Measurements from ENCODE around the gene DYTN.

Gene DYTN

DNA sequence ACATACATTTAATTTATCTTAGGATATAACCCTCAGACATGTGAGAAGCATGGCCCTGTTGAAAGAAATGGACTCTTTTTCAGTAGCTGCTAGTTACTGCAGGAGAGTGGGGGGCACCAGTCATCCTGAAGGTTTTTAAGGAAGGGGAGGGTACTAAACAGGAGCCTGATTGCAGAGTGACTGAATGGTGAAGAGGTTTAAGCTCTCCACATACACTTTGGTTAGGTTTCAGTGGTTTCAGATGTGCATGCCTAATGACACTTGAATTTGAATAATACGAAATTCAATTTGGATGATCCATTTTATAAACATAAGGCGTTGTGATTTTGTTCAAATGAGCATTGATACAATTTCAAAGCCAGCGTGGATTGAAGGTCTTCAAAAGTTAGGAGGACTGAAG lies 86.9 kb downstream of the DYTN start:
- no peak for TF ChIP-seq CTCF (IDR thresholded peaks at IDR 0.05)
- H3K36me3 ChIP-seq = no peaks in the 10 kb centered on the region
- H3K4me3 ChIP-seq = no peak overlapping the region
- no peaks in the 10 kb centered on the region for H3K4me1 ChIP-seq
- intact Hi-C loops (cut with DNase I; ENCODE audit: low total_unique reads) = no loop called here
- no peaks in the 10 kb centered on the region for H3K27me3 ChIP-seq
- H3K9me3 ChIP-seq = no peaks in the 10 kb centered on the region
- DNase-seq = no peak
- H3K27ac ChIP-seq = no peak overlapping the region

GRCh38 chr2:206627632-206628031 lies 90.6 kb downstream of the DYTN start:
- H3K27ac ChIP-seq = no peak overlapping the region
- H3K9me3 ChIP-seq = no peaks in the 10 kb centered on the region
- intact Hi-C loops (cut with DNase I; ENCODE audit: low total_unique reads) = no loop called here
- H3K36me3 ChIP-seq = no peaks in the 10 kb centered on the region
- H3K4me1 ChIP-seq = no peaks in the 10 kb centered on the region
- no peak overlapping the region for H3K4me3 ChIP-seq
- no peaks in the 10 kb centered on the region for H3K27me3 ChIP-seq
- no peak for DNase-seq
- TF ChIP-seq CTCF (IDR thresholded peaks at IDR 0.05) = no peak

- no peak overlapping the region for H3K4me3 ChIP-seq
- H3K27me3 ChIP-seq = no peaks in the 10 kb centered on the region
- H3K27ac ChIP-seq = no peak overlapping the region
- no peaks in the 10 kb centered on the region for H3K36me3 ChIP-seq
- intact Hi-C loops (cut with DNase I; ENCODE audit: low total_unique reads) = no loop called here
- H3K9me3 ChIP-seq = no peaks in the 10 kb centered on the region
- H3K4me1 ChIP-seq = no peaks in the 10 kb centered on the region
- TF ChIP-seq CTCF (IDR thresholded peaks at IDR 0.05) = no peak
- DNase-seq = no peak
Measured at GRCh38 chr2:206626108-206626507, 92.1 kb downstream of the DYTN start.

- TF ChIP-seq CTCF (IDR thresholded peaks at IDR 0.05) = no peak
- no peaks in the 10 kb centered on the region for H3K4me1 ChIP-seq
- intact Hi-C loops (cut with DNase I; ENCODE audit: low total_unique reads) = no loop called here
Measured at GRCh38 chr2:206619011-206619410, 99.2 kb downstream of the DYTN start.

DNA sequence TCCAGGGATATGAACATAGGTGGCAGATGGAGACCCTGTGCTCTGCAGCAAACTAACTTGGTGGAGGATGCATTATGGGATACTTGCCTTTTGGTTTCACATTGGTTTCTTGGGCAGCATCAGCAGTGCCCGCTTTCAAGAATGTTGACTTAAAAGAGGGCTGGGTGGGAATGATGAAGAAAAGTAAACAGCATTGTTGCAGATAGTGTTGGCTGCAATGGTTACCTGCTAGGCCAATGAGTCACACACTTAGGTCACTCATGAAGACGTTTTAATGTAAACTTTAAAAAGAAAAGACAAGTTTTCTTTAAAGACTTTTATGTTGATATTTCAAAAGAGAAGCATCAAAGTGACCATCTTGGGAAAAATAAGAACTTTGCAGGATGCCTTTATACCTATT lies 102.0 kb downstream of the DYTN start:
- TF ChIP-seq CTCF (IDR thresholded peaks at IDR 0.05) = no peak

More at GRCh38 chr2:206619011-206619410, 99.2 kb downstream of the DYTN start:
- Histone ChIP-seq H3K27me3 (no peaks in the 10 kb centered on the region), H3K27ac (no peak overlapping the region), H3K9me3 (no peaks in the 10 kb centered on the region), H3K36me3 (no peaks in the 10 kb centered on the region), H3K4me3 (no peak overlapping the region)
- DNase-seq = no peak

DNA sequence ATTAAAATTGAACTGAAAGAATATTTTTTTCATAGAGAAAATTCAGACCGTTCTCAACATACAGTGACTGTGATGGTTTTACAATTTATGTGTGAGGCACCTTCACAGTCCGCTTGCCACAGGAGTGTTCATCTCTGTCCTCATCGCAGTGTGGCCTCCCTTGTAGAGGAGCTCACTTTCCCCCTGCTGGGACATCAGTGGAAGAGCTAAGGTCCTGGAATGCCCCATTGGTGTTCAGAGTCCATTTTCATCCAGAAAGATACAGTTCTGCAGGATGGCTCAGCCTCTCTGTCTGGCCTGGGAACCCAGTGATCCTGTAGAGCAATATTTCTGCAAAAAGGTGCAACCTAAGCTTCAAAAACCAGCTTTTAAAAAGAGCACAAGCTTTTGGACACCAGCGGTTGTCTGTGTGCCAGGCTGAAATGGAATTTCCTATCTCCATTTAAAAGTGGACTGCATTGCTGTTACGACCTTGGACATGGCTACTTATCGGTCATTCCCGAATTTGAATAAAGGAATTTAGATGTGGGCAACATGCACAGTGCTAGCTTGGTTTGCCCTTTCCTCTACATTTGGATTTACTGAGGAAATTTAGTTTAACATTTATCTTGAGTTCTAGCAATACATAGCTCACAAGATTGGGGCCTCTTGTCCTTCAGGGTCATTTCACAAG lies 102.6 kb downstream of the DYTN start:
- no peak for DNase-seq
- Histone ChIP-seq H3K9me3 (no peaks in the 10 kb centered on the region), H3K36me3 (no peaks in the 10 kb centered on the region), H3K4me1 (no peaks in the 10 kb centered on the region), H3K27ac (no peak overlapping the region), H3K4me3 (no peak overlapping the region), H3K27me3 (no peaks in the 10 kb centered on the region)
- TF ChIP-seq CTCF (IDR thresholded peaks at IDR 0.05) = no peak
- intact Hi-C loops (cut with DNase I; ENCODE audit: low total_unique reads) = no loop called here

More for the DNA sequence above, 102.0 kb downstream of the DYTN start:
- H3K27me3 ChIP-seq = no peaks in the 10 kb centered on the region
- no peak for DNase-seq
- no peaks in the 10 kb centered on the region for H3K4me1 ChIP-seq
- intact Hi-C loops (cut with DNase I; ENCODE audit: low total_unique reads) = no loop called here
- no peaks in the 10 kb centered on the region for H3K9me3 ChIP-seq
- no peaks in the 10 kb centered on the region for H3K36me3 ChIP-seq
- H3K27ac ChIP-seq = no peak overlapping the region
- H3K4me3 ChIP-seq = no peak overlapping the region

All from tibial artery (tissue), 4 donors.